Measurements from ENCODE around the gene PDGFRA.

PDGFRA gene

DNA sequence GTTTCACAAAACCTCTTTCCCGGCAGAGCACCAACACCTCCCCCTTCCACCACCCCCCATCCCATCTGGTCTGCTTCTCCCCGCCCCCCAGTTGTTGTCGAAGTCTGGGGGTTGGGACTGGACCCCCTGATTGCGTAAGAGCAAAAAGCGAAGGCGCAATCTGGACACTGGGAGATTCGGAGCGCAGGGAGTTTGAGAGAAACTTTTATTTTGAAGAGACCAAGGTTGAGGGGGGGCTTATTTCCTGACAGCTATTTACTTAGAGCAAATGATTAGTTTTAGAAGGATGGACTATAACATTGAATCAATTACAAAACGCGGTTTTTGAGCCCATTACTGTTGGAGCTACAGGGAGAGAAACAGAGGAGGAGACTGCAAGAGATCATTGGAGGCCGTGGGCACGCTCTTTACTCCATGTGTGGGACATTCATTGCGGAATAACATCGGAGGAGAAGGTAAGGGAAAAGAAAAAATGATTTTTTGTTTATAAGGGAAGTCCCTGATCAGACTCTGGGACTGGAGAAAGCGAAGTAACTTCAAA is at the start of gene PDGFRA:
Gene PDGFRA, plus strand, starts transcription at position 333 of the 541 bp plus-strand sequence. CDS start 29,476 bp downstream, outside the sequence.
- DNase-seq, result no peak

DNA sequence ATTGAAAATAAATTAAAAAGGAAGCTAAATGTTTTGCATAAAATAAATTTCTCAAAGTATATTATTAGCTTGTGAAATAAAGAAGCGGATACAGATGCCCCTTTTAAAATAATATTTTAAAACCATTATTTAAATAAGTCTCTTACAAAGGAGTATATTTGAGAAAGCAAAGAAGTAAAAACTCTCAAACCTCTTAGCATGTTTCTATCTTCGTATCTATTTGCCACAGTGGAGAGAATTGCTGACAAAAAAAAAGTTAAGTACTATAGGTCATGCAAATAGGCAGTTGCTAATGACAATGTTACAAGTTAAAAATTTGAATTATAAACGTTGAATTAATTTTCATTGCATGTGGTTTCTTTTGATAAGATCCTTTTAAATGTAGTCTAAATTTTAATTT is 44.5 kb upstream of the PDGFRA start:
- no peak for DNase-seq

DNA sequence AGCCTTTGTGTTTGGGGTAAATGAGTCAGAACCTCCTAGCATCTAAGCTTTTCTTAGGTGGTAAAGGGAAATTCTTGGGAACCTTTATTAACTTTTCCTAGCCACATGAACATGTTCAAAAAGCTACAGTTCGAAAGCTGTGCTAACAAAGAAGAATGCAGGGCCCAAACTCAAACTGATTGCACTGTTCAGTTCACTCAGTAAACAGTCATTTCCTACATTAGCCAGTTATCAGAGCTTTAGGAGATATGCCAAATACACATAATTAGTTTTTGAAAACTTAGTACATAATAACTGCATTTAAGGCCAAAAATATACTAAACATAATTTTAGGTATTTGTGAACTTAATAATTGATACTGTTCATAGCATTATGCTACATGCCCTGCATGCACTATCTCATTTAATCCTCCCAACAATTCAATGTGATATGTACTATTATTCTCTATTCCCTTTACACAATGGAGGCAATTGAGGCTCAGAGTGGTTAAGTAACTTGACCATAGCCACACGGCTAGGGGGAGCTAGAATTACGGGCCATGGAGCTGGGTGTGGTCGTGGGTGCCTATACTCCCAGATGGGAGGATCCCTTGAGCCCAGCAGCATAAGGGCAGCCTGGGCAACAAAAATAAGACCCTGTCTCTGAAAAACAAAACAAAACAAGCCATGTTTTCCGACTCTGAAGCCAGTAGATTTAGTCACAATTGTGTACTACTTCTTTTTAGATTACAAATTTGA is 43.9 kb upstream of the PDGFRA start:
- no peak for DNase-seq

DNA sequence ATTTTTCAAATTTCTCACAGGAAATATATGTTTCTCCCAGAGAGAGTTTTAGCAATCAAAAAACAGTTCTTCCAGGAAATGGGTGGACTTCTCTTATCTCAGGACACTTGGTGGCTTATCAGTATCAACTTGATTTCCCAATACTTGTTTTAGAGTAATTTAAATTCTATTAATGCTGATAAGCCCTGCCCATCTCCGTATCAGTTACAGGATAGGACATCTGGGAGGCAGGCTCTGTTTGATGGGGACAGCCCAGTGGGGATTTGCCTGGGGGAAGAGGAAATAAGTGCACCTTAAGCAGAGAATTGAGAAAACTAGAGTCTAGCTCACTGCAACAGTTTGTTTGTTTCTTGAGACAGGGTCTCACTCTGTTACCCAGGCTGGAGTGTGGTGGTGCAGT is 43.2 kb upstream of the PDGFRA start:
- DNase-seq, result no peak

DNA sequence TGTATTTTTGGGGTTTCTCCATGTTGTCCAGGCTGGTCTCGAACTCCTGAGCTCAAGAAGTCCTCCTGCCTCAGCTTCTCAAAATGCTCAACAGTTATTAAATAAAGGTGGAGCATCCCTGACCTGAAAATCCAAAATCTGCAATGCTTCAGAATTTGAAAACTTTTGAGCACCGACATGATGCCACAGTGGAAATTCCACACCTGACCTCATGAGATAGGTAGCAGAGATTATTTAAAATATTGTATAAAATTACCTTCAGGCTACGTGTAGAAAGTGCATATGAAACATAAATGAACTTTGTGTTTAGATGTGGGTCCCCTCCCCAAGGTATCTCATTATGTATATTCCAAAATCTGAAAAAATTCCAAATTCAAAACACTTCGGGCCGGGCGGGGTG is 42.7 kb upstream of the PDGFRA start:
- no peak for DNase-seq

DNA sequence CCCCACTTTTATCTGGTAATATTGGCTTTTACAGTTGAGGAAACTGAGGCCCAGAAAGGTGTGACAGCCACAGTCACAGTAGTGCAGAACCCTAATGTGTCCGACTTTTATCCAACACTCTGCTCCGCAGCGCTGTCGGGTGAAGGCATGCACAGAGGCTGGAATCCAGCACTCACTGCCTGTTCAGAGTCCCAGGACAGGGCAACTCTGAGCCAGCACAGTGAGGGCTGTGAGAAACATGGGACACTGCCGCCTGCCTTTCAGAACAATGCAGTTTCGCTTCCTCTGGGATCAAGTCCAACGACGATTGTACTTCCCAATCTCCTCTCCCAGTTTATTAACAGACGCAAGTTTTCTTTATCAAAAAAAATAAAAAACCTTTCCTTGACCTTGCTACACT is 41.9 kb upstream of the PDGFRA start:
- DNase-seq, result no peak

DNA sequence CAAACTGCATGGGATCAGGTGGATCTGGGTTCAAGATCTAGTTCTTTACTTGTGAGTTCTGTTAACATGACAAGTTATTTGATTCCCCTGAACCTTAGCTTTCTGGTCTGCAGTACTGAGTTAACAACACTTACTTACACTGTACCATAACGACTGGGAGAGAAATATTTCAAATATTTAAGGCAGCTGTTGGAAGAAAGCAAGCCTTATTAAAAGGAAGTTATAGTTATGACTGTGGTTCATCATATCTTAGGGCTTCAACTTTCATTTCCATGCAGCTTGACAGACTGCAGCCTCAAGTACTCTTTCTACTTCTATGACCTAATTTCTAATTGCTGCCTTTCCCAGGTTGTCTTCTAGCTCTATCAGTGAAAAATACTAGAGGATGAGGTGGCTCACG is 40.0 kb upstream of the PDGFRA start:
- no peak for DNase-seq

DNA sequence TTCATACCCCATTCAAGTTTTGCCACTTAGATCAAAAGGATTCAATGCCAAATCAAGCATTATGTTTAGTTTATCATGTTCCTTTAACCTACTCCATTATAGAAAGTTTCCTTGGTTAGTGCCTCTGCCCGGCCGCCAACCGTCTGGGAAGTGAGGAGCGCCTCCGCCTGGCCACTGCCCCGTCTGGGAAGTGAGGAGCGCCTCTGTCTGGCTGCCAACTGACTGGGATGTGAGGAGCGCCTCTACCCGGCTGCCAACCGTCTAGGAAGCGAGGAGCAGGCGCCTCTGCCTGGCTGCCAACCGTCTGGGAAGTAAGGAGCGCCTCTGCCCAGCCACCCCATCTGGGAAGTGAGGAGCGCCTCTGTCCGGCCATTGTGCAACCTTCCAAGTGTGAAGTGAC is 36.3 kb upstream of the PDGFRA start:
- no peak for DNase-seq

DNA sequence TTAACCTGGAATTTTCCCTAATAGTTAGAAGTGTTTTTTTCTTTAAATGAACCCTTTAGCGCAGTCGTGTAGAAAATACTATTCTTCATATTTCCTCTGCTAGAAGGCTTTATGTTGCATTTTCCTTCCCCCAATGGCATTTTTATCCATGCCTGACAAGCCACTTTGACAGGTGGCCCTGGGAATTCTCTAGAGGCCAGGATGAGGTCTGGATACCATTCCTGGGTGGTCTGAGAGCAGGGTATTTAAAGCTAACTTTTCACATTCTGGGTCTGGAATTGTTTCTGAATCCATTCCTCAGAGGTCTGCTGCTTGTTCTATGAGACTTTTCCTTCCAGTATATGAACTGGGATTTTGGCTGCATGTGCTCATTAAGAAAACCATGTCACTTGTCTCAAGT is 31.2 kb upstream of the PDGFRA start:
- no peak for DNase-seq

DNA sequence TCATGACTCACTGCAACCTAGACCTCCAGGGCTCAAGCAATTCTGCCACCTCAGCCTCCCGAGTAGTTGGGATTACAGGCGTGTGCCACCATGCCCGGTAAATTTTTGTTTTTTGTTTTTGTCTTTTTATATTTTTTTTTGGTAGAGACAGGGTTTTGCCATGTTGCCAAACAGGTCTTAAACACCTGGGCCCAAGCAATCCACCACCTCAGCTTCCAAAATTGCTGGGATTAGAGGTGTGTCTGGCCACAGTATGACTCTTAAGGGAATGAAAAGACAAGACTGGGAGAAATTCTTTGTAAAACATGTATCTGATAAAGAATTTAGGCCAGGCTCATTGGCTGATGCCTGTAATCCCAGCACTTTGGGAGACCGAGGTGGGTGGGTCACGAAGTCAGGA is 29.2 kb upstream of the PDGFRA start:
- DNase-seq, result no peak

DNA sequence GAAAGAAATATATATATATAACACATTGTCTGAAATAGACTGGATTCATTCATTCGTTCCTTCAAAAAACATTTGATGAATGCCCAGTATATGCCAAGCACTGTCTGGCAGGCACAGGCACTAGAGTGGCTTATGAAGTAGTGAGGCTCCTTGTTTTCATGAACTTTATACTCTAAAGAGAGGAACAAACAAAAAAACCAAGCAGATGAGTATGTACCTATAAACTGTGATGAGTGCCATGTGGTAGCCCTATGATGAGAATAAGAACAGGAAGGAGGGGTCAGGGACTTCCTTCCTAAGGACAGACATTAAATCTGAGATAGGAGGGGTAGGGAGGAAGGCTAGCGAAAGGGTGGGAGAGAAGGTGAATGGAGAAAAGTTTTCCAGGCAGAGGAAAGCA is 19.5 kb upstream of the PDGFRA start:
- DNase-seq, result no peak

DNA sequence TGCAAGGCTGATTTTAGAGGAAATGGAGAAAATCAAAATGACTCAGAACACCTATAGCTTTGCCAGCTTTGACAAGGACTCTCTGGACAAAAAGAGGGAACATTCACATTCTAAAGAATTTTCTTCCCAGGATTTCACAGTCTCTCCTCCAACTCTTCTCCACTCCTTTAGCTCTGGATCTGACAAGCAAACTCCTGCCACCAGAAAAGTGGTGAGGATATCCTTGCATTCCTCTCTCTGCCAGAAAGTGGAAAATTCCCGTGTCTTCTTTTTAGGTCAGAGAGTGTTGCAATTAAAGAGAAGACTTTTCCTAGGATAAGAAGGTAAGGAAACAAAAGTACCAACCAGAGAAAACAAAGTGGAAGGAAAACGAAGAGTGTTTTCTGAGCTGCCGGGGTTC is 16.1 kb upstream of the PDGFRA start:
- no peak for DNase-seq

DNA sequence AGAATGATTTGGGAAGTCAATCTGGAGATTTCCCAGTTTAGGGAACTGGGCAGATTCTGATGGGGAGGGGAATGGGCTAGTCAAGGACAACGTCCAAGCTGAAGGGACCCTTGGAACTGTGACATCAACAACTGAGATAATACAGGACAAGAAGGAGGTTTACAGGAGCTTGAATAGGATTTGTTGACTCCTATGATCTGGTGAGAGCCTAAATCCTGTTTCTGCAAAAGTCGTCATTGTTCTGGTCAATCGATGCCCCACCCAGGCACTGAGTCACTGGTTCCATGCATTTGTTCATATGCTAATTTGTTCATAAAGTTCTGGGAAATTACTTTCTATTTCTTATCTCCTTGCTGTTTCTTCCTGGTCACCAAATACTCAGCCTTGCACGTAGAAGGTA is 15.3 kb upstream of the PDGFRA start:
- DNase-seq, result no peak

DNA sequence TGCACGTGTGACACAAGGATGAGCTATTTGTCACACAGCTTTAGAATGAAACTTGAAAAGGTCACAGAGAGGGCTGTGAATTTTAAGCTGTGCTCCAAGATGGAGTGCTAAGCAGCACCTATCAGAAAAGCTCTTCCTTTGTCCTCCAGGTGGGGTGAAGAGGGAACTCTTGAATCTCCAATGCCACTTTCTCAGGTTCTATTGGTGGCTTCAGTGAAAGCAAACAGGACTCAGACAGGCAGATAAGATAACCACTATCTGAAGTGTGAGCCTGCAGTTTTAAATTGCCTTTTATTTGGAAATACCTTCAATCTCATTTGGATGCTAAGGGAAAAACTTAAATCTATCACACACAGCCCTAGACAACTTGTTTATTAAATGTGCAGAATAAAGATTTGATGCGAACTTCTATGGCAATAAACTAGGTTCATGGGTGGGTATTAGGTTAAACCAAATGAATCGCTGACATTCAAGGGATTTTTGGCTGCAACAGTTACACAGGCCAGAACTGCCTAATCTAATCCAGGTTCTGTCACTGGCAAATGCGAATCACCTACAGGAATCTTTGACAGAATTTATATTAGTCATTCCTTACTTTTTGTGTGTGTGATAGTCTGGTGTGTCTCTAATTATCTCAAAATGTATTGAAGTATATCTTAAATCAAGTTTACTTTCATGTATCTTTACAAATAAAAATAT is 13.6 kb upstream of the PDGFRA start:
- DNase-seq, result no peak

DNA sequence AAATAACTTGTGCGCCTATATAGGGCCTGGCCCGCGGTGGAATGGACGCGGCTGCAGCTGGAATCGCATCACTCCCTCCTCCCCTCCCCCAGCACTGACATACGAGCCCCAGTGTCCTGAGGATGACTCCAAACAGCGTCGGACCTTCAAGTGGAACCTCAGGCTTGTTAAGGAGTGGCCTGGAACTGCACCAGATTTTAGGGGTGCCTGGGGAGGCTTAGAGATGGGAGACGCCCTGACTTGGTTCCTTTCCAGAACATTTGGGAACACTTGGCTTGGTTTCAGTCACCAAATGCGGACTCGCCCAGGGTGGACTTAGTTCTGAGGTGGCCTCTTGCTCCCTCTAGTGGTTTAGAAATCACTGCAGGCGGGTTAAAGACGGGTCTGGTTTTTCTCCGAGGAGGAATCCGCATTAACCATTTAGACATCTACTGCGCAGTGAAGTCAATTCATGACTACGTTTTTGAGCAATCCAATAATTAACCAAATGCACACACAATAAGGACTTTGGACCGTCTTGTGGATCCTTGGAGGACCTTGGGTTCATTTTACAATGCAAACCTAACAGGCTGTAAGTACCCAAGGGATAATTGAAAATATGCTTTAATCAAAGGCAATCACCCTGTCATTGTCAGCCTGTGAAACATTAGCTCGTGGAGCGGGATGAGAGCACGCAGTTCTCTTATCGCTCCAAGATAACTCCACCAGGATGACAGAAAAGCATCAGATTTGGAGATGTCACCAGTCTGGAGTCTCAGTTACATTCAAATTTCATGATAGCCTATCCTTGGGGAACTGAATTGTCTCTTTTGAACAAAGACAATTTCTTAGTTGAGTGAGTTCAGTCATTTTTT is 11.2 kb upstream of the PDGFRA start:
- DNase-seq, result peak; percentile 66

DNA sequence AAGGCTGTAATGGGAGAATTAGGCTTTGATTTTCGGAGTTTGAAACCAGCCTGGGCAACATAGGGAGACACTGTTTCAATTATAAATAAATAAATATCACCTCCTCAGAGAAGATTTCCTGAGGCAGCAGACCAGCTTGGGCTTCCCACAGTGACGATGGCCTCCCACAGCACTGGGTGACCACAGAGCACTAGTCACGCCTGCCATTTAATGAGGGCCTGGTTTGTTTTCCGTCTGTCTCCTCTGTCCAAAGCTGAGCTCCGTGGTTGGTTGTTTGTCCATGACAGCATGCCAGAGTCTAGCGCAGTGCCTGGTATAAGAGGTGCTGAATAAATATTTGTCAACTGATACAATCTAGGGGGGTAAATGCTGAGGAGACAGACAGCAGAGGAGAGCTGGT is 10.4 kb upstream of the PDGFRA start:
- no peak for DNase-seq

DNA sequence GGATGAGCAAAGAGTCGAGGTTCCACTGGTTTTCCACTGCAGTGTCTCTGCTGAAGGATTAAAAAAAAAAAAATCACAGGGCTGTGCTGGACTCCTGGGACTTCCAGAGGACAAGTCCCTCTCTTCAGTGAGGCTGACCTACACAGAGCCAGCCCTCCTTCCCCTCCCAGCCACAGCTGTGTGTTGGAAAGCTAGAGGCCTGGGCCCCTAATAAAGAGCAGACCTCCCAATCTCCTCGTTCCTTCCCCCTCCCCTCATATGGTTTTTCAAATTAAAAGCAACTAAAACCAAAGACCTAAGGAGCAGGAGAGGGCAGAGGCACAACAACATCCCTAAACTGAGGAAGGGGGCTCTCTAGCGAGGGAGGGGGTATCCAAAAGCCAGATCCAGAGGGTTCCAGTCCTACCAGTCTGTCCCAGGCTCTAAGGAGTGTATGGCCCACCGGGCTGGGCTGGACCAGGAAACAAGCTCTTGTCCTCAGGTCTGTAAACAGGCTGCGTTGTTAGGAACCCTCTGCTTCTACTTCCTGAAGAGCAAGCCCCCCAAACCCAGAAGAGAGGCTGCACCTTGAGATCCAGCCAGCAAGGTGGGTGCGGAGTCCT is 4.0 kb upstream of the PDGFRA start:
- no peak for DNase-seq

DNA sequence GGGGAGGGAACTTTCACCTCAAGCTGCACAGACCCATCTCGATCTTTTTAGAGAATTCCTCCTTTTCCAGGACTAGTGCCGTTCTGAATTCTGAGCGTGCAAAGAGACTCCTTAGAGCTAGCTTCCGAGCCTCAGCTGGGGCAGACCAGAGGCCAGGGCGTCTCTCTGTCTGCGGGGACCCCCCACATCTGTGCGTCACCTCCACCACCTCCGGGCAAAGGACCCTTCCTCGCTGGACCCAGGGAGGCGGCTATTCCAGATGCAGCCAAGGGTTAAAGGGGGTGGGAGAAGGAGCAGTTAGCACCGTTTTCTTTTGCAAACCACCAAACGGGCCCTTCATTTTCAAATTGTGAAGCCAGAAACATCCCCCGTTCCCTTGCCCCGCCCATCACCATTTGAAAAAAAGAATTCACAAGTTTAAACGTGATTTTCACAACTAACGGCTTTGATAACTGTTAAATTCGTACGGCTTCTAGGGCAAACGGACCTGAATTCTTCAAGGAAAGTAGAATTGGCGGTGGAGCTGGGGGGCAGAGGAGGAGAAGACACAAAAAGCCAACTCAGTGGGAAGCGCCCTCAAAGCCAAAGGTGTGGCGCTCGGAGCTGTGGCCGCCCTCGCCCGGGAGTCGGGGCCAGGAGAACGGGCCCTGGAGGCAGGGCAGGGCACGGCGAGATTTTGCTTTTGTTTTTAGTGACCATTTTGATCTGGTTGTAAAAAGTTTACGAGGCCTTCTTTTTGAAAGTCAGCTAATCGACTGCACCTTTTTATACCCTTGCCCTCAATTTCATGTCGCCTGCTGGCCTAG is 3.3 kb upstream of the PDGFRA start:
- no peak for DNase-seq

DNA sequence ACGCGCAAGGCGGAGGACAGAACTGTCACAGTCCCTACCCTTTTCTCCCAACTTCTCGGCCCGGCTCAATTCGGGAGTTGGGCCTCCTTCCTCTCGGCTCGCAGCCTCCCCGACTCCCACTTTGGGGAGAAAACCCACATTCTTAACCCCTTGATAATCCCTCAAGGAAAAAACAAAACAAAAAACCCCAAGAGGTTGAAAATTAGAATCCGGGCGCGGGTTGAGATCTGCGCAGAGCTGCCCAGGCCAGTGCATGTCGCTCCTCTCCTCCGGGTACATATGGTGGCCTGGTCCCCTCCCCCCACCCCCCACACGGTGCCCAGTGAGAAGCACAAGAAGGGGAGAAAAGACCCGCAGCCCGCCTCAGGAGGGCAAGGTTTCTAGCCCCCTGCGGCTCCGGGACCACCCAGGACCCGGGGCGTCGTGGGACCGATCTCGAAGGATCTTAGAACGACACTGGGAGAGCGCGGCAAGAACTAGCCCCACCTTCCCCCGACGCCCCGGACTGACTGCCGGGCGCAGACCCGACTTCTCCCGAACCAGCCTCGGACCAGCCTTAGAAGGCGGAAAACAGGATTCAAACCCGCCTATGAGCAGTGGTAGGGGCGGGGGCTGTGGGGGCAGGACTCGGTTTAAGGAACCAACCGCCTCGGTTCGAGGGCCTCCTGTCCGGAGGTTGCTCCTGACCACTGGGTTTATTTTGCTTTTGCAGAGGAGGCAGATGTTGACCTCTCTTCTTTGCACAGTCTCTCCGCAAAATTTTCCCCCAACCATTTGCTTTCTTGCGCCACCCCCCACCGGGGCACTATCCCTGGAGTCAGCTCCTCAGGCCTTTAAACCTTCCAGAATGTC is 2.5 kb upstream of the PDGFRA start:
- DNase-seq, result no peak

DNA sequence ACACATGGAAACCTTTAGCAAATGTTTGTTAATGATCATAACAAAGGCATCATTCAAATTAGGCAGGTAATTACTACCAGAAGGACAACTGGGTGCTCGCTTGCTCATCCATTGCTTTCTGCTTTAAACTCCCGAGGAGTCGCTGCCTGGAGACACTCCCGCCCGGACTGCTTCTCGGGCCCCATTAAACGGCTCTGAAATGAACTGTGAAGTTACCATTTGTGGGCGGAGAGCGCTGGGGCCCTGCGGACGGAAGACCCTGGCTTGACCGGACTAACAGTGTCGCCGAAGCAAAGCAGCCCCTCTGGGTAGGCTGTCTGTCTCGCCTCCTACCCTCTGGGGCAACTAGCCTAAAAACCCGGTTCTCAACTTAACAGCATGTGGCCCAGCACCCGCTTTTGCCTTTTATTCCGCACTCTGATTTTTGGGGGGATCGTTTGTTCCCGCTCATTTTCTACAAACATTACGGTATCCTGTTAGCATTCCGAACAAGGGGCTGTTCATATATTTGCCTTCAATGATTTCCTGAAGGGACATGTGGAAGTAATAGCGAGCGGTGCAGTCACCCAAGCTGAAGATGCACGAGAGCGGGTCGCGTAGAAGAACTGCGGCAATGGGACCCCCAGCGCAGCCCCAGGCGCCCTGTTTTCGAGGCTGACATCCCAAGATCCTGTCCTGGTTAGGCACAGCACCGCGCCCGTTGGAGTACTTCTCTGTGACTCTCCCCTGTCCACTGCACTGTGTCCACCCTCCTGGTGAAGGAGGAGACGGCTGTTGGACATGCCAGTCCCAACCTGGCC is 1.6 kb upstream of the PDGFRA start:
- no peak for DNase-seq
